Keratinocyte (primary cell): ENCODE data around the gene FEM1B. TPM values are rescaled to one million over a fixed set of nuclear protein-coding genes. Genes with fewer than 3 reads are reported as not detected.

ENCODE experiments used
- DNase-seq: peaks from one replicate; pipeline ENCODE4 v3.0.0-alpha.2; 2011; ENCODE audit warnings: low read depth, missing footprints, low spot score
- FAIRE-seq: peaks from 2 replicates; lab custom pipeline; 2011; peaks lifted over from hg19 to GRCh38; lab: Jason Lieb, UNC
- H2AFZ ChIP-seq: 2 replicates; pipeline ENCODE4 v1.6.0; 2012; ENCODE audit warnings: low read length, control low read depth, inconsistent platforms; ENCODE audit not compliant: control insufficient read depth
- H3K27ac ChIP-seq: 2 replicates; pipeline ENCODE4 v1.5.1; 2011; ENCODE audit warnings: low read length; ENCODE audit not compliant: control insufficient read depth, insufficient read depth
- H3K27me3 ChIP-seq: 3 replicates; pipeline ENCODE4 v1.6.0; 2011; ENCODE audit warnings: low read length; ENCODE audit not compliant: control insufficient read depth, insufficient read depth; ENCODE audit errors: extremely low read depth
- H3K36me3 ChIP-seq, 2 experiments: 2 replicates in 1 of 2; 3 replicates in 1 of 2; pipeline ENCODE4 v1.5.1; 2011; ENCODE audit warnings: low read length in 2 of 2, mild to moderate bottlenecking in 1 of 2; ENCODE audit not compliant: control insufficient read depth in 2 of 2, insufficient read depth in 2 of 2; ENCODE audit errors: extremely low read depth in 1 of 2
- H3K4me1 ChIP-seq: 3 replicates; pipeline ENCODE4 v1.5.1; 2011; ENCODE audit warnings: low read length; ENCODE audit not compliant: control insufficient read depth, insufficient read depth; ENCODE audit errors: extremely low read depth
- H3K4me2 ChIP-seq: 3 replicates; pipeline ENCODE4 v1.6.0; 2011; ENCODE audit warnings: low read depth, low read length; ENCODE audit not compliant: control insufficient read depth, insufficient read depth; ENCODE audit errors: extremely low read depth
- H3K4me3 ChIP-seq, 3 experiments: fragments of 200-600 bp in 1 of 3; sonication (generic) in 1 of 3; 2 replicates in 2 of 3; 3 replicates in 1 of 3; pipeline ENCODE4 v1.5.1; 2011 to 2016; ENCODE audit warnings: low read length in 3 of 3, mild to moderate bottlenecking in 3 of 3, control low read depth in 2 of 3, inconsistent platforms in 1 of 3, low read depth in 1 of 3, mixed read lengths in 1 of 3, mixed run types in 1 of 3, moderate library complexity in 1 of 3; ENCODE audit not compliant: control insufficient read depth in 2 of 3, insufficient read depth in 2 of 3; ENCODE audit errors: extremely low read depth in 1 of 3
- H3K79me2 ChIP-seq: 2 replicates; pipeline ENCODE4 v1.6.0; 2012; ENCODE audit warnings: low read length; ENCODE audit not compliant: control insufficient read depth, insufficient read depth
- H3K9ac ChIP-seq: 3 replicates; pipeline ENCODE4 v1.6.0; 2011; ENCODE audit warnings: low read length; ENCODE audit not compliant: control insufficient read depth, insufficient read depth; ENCODE audit errors: extremely low read depth
- H3K9me1 ChIP-seq: 3 replicates; pipeline ENCODE4 v1.6.0; 2011; ENCODE audit warnings: low read length; ENCODE audit not compliant: control insufficient read depth, insufficient read depth; ENCODE audit errors: extremely low read depth
- H3K9me3 ChIP-seq: 2 replicates; pipeline ENCODE4 v1.5.1; 2012; ENCODE audit warnings: low read depth, low read length; ENCODE audit not compliant: control insufficient read depth
- H4K20me1 ChIP-seq: 3 replicates; pipeline ENCODE4 v1.6.0; 2011; ENCODE audit warnings: low read length; ENCODE audit not compliant: control insufficient read depth, insufficient read depth; ENCODE audit errors: extremely low read depth
- EZH2 ChIP-seq: IDR thresholded peaks from one replicate; pipeline ENCODE4 v1.6.1; 2012; ENCODE audit warnings: inconsistent platforms, mild to moderate bottlenecking, low read length, moderate library complexity
- dilution Hi-C: fragments of 300-500 bp; cut with MboI; formaldehyde crosslinking; loops from one replicate; pipeline ENCODE4 v1.7.0; 2020; ENCODE audit warnings: low sequenced_read_pairs; ENCODE audit not compliant: extremely low pct_ligation_motif_present
- polyA plus RNA-seq, 5 experiments: library from polyadenylated mRNA; depleted of rRNA in 3 of 5; stranded (reverse) in 3 of 5; stranded (forward) in 1 of 5; unstranded in 1 of 5; fragments of >200 nt; gene quantifications; 1 replicate in 1 of 5; 2 replicates in 3 of 5; 3 replicates in 1 of 5; pipeline versions ENCODE4 v1.2.1 to v1.2.3, GENCODE V29; 2011 to 2012; ENCODE audit warnings: missing spikeins in 2 of 5, low read depth in 1 of 5, low replicate concordance in 1 of 5
- TF ChIP-seq, protein P1 (sequence below), 3 experiments: IDR thresholded peaks in 1 of 3; conservative IDR thresholded peaks in 1 of 3; optimal IDR thresholded peaks in 1 of 3; 2 replicates in 2 of 3; 3 replicates in 1 of 3; pipeline versions ENCODE3 to v1.5.1; 2011; ENCODE audit warnings: low read length in 3 of 3, mild to moderate bottlenecking in 3 of 3, moderate library complexity in 2 of 3, control low read depth in 1 of 3, inconsistent platforms in 1 of 3; ENCODE audit not compliant: insufficient read depth in 2 of 3; ENCODE audit errors: extremely low read depth in 1 of 3

FEM1B gene
- polyA plus RNA-seq, 1 donor (not counting 4 experiments of a cell fraction or from before 2014, with no cell fraction given), result 92.6 TPM

- no peak for FAIRE-seq
- TF ChIP-seq EZH2, result no peak
- TF ChIP-seq, protein P1, sequence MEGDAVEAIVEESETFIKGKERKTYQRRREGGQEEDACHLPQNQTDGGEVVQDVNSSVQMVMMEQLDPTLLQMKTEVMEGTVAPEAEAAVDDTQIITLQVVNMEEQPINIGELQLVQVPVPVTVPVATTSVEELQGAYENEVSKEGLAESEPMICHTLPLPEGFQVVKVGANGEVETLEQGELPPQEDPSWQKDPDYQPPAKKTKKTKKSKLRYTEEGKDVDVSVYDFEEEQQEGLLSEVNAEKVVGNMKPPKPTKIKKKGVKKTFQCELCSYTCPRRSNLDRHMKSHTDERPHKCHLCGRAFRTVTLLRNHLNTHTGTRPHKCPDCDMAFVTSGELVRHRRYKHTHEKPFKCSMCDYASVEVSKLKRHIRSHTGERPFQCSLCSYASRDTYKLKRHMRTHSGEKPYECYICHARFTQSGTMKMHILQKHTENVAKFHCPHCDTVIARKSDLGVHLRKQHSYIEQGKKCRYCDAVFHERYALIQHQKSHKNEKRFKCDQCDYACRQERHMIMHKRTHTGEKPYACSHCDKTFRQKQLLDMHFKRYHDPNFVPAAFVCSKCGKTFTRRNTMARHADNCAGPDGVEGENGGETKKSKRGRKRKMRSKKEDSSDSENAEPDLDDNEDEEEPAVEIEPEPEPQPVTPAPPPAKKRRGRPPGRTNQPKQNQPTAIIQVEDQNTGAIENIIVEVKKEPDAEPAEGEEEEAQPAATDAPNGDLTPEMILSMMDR (optimal IDR thresholded peaks at IDR 0.05 in 1 of 3, IDR thresholded peaks at IDR 0.05 in 1 of 3, conservative IDR thresholded peaks at IDR 0.05 in 1 of 3; ENCODE audit: extremely low read depth in 1 of 3, insufficient read depth in 2 of 3, low read length in 3 of 3), result no peak
- Histone ChIP-seq H3K79me2 (no peaks in the 10 kb centered on the region), H3K4me3 (no peak overlapping the region), H3K36me3 (no peaks in the 10 kb centered on the region), H3K9me3 (no peaks in the 10 kb centered on the region), H4K20me1 (no peaks in the 10 kb centered on the region), H3K9me1 (no peaks in the 10 kb centered on the region), H2AFZ (no peak overlapping the region), H3K4me1 (no peaks in the 10 kb centered on the region), H3K27me3 (no peaks in the 10 kb centered on the region), H3K27ac (no peak overlapping the region), H3K4me2 (no peak overlapping the region), H3K9ac (no peak overlapping the region)
- dilution Hi-C loops, result no loop called here
- no peak for DNase-seq
Observed at GRCh38 chr15:68239025-68239424, 38.5 kb upstream of the FEM1B start.

DNA sequence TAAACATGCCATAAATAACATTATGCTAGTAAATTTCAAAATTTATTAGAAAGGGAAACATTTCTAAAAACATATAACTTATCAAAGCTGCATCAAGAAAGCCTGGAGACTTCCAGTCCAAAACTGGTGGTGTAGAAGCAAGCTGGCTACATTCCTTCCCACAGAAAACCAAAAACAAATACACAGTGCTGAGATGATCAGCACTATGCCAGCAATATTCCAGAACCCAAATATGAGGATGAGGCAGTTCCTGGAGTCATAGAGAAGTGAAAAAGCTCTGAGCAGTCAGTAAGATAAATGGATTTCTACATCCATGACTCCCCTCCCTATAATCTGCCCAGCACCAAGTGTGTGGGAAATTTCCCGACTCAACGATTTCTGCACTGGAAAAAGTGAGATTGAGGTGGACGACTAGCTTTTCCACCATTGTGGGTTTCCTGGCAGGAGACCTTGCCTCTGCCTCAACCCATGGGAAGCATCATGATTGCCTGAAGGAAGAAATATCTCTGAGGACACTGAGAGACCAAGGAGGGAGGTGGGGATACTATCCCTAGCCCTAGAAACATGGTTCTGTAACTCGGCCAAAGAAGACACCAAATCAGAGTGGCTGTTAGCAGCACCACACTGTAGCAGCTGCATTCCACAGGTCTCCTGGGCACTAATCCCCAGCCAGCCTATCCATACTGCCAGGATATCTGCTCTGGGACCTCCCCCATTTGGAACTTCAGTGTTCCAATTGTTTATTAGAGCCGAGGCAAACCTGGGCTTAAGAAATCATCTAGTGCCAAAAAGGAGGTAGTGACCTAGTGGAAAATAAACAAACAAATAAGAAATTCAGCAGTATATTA is 36.2 kb upstream of the FEM1B start:
- no peaks in the 10 kb centered on the region for H3K79me2 ChIP-seq
- TF ChIP-seq, protein P1 (optimal IDR thresholded peaks at IDR 0.05 in 1 of 3, IDR thresholded peaks at IDR 0.05 in 1 of 3, conservative IDR thresholded peaks at IDR 0.05 in 1 of 3; ENCODE audit: extremely low read depth in 1 of 3, insufficient read depth in 2 of 3, low read length in 3 of 3), result no peak
- FAIRE-seq, result no peak
- no peak overlapping the region for H2AFZ ChIP-seq
- no peak for DNase-seq
- H3K9me3 ChIP-seq, result no peaks in the 10 kb centered on the region
- no peaks in the 10 kb centered on the region for H3K4me1 ChIP-seq
- H3K9ac ChIP-seq, result no peak overlapping the region
- dilution Hi-C loops, result no loop called here
- H3K9me1 ChIP-seq, result no peaks in the 10 kb centered on the region
- no peak overlapping the region for H3K27ac ChIP-seq
- no peaks in the 10 kb centered on the region for H4K20me1 ChIP-seq
- no peaks in the 10 kb centered on the region for H3K36me3 ChIP-seq
- no peak overlapping the region for H3K4me2 ChIP-seq
- no peak overlapping the region for H3K4me3 ChIP-seq
- no peaks in the 10 kb centered on the region for H3K27me3 ChIP-seq
